Keratinocyte (primary cell): ENCODE measurements around the gene HTT-AS. TPM values are rescaled to one million over a fixed set of nuclear protein-coding genes. Genes with fewer than 3 reads are reported as not detected.

Experiments used
- DNase-seq: peaks from one replicate; pipeline ENCODE4 v3.0.0-alpha.2; 2011; ENCODE audit warnings: low read depth, missing footprints, low spot score
- FAIRE-seq: peaks from 2 replicates; lab custom pipeline; 2011; peaks lifted over from hg19 to GRCh38; lab: Jason Lieb, UNC
- H2AFZ ChIP-seq: 2 replicates; pipeline ENCODE4 v1.6.0; 2012; ENCODE audit warnings: low read length, control low read depth, inconsistent platforms; ENCODE audit not compliant: control insufficient read depth
- H3K27ac ChIP-seq: 2 replicates; pipeline ENCODE4 v1.5.1; 2011; ENCODE audit warnings: low read length; ENCODE audit not compliant: control insufficient read depth, insufficient read depth
- H3K27me3 ChIP-seq: 3 replicates; pipeline ENCODE4 v1.6.0; 2011; ENCODE audit warnings: low read length; ENCODE audit not compliant: control insufficient read depth, insufficient read depth; ENCODE audit errors: extremely low read depth
- H3K36me3 ChIP-seq, 2 experiments: 2 replicates in 1 of 2; 3 replicates in 1 of 2; pipeline ENCODE4 v1.5.1; 2011; ENCODE audit warnings: low read length in 2 of 2, mild to moderate bottlenecking in 1 of 2; ENCODE audit not compliant: control insufficient read depth in 2 of 2, insufficient read depth in 2 of 2; ENCODE audit errors: extremely low read depth in 1 of 2
- H3K4me1 ChIP-seq: 3 replicates; pipeline ENCODE4 v1.5.1; 2011; ENCODE audit warnings: low read length; ENCODE audit not compliant: control insufficient read depth, insufficient read depth; ENCODE audit errors: extremely low read depth
- H3K4me2 ChIP-seq: 3 replicates; pipeline ENCODE4 v1.6.0; 2011; ENCODE audit warnings: low read depth, low read length; ENCODE audit not compliant: control insufficient read depth, insufficient read depth; ENCODE audit errors: extremely low read depth
- H3K4me3 ChIP-seq, 3 experiments: fragments of 200-600 bp in 1 of 3; sonication (generic) in 1 of 3; 2 replicates in 2 of 3; 3 replicates in 1 of 3; pipeline ENCODE4 v1.5.1; 2011 to 2016; ENCODE audit warnings: low read length in 3 of 3, mild to moderate bottlenecking in 3 of 3, control low read depth in 2 of 3, inconsistent platforms in 1 of 3, low read depth in 1 of 3, mixed read lengths in 1 of 3, mixed run types in 1 of 3, moderate library complexity in 1 of 3; ENCODE audit not compliant: control insufficient read depth in 2 of 3, insufficient read depth in 2 of 3; ENCODE audit errors: extremely low read depth in 1 of 3
- H3K79me2 ChIP-seq: 2 replicates; pipeline ENCODE4 v1.6.0; 2012; ENCODE audit warnings: low read length; ENCODE audit not compliant: control insufficient read depth, insufficient read depth
- H3K9ac ChIP-seq: 3 replicates; pipeline ENCODE4 v1.6.0; 2011; ENCODE audit warnings: low read length; ENCODE audit not compliant: control insufficient read depth, insufficient read depth; ENCODE audit errors: extremely low read depth
- H3K9me1 ChIP-seq: 3 replicates; pipeline ENCODE4 v1.6.0; 2011; ENCODE audit warnings: low read length; ENCODE audit not compliant: control insufficient read depth, insufficient read depth; ENCODE audit errors: extremely low read depth
- H3K9me3 ChIP-seq: 2 replicates; pipeline ENCODE4 v1.5.1; 2012; ENCODE audit warnings: low read depth, low read length; ENCODE audit not compliant: control insufficient read depth
- H4K20me1 ChIP-seq: 3 replicates; pipeline ENCODE4 v1.6.0; 2011; ENCODE audit warnings: low read length; ENCODE audit not compliant: control insufficient read depth, insufficient read depth; ENCODE audit errors: extremely low read depth
- EZH2 ChIP-seq: IDR thresholded peaks from one replicate; pipeline ENCODE4 v1.6.1; 2012; ENCODE audit warnings: inconsistent platforms, mild to moderate bottlenecking, low read length, moderate library complexity
- dilution Hi-C: fragments of 300-500 bp; cut with MboI; formaldehyde crosslinking; loops from one replicate; pipeline ENCODE4 v1.7.0; 2020; ENCODE audit warnings: low sequenced_read_pairs; ENCODE audit not compliant: extremely low pct_ligation_motif_present
- polyA plus RNA-seq, 5 experiments: library from polyadenylated mRNA; depleted of rRNA in 3 of 5; stranded (reverse) in 3 of 5; stranded (forward) in 1 of 5; unstranded in 1 of 5; fragments of >200 nt; gene quantifications; 1 replicate in 1 of 5; 2 replicates in 3 of 5; 3 replicates in 1 of 5; pipeline versions ENCODE4 v1.2.1 to v1.2.3, GENCODE V29; 2011 to 2012; ENCODE audit warnings: missing spikeins in 2 of 5, low read depth in 1 of 5, low replicate concordance in 1 of 5
- TF ChIP-seq, protein P1 (sequence below), 3 experiments: IDR thresholded peaks in 1 of 3; conservative IDR thresholded peaks in 1 of 3; optimal IDR thresholded peaks in 1 of 3; 2 replicates in 2 of 3; 3 replicates in 1 of 3; pipeline versions ENCODE3 to v1.5.1; 2011; ENCODE audit warnings: low read length in 3 of 3, mild to moderate bottlenecking in 3 of 3, moderate library complexity in 2 of 3, control low read depth in 1 of 3, inconsistent platforms in 1 of 3; ENCODE audit not compliant: insufficient read depth in 2 of 3; ENCODE audit errors: extremely low read depth in 1 of 3

HTT-AS gene
- polyA plus RNA-seq, 1 donor (not counting 4 experiments of a cell fraction or from before 2014, with no cell fraction given) = not detected

DNA sequence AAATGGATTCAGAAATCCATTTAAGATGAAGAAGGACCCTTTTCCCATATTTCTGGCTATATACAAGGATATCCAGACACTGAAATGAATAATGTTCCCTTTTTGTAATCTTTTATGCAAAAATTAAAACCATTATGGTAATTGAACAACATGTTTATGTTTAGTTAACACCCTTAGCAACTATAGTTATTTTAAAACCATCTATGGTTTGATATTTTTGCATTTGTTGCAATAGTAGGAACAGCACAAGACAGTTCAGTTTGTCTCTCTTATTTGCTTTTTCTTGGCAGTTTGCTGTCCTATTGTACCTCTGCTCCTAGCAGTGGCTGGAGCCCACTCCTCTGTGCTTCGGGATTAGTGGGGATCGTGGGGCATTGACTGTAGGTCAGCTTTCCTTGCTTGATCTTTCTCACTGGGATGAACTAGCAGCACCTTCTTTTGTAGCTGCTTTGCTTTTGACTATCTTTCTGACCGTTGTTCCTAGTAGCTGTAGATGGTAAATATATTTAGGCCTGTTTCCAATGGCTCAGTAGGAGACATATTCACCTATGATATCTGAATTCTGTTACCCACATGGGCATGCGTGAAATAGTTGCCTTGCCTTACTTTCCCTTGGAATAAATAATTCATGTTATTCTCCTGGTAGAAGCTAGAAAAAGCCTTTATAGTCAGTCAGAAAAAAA is 12.9 kb upstream of the HTT-AS start:
- Histone ChIP-seq H3K4me2 (no peak overlapping the region), H3K9me1 (no peaks in the 10 kb centered on the region), H2AFZ (no peak overlapping the region), H3K27ac (no peak overlapping the region), H3K79me2 (peaks cover 27% of the 10 kb centered on the region), H3K36me3 (peaks cover 3% of the 10 kb centered on the region in 2 experiments), H3K27me3 (no peaks in the 10 kb centered on the region), H3K4me1 (peaks cover 4% of the 10 kb centered on the region), H3K4me3 (no peak overlapping the region), H4K20me1 (no peaks in the 10 kb centered on the region), H3K9me3 (no peaks in the 10 kb centered on the region), H3K9ac (no peak overlapping the region)
- DNase-seq = no peak
- TF ChIP-seq EZH2 = no peak
- TF ChIP-seq, protein P1, sequence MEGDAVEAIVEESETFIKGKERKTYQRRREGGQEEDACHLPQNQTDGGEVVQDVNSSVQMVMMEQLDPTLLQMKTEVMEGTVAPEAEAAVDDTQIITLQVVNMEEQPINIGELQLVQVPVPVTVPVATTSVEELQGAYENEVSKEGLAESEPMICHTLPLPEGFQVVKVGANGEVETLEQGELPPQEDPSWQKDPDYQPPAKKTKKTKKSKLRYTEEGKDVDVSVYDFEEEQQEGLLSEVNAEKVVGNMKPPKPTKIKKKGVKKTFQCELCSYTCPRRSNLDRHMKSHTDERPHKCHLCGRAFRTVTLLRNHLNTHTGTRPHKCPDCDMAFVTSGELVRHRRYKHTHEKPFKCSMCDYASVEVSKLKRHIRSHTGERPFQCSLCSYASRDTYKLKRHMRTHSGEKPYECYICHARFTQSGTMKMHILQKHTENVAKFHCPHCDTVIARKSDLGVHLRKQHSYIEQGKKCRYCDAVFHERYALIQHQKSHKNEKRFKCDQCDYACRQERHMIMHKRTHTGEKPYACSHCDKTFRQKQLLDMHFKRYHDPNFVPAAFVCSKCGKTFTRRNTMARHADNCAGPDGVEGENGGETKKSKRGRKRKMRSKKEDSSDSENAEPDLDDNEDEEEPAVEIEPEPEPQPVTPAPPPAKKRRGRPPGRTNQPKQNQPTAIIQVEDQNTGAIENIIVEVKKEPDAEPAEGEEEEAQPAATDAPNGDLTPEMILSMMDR (optimal IDR thresholded peaks at IDR 0.05 in 1 of 3, IDR thresholded peaks at IDR 0.05 in 1 of 3, conservative IDR thresholded peaks at IDR 0.05 in 1 of 3; ENCODE audit: extremely low read depth in 1 of 3, insufficient read depth in 2 of 3, low read length in 3 of 3) = no peak
- dilution Hi-C loops = no loop called here
- FAIRE-seq = no peak

DNA sequence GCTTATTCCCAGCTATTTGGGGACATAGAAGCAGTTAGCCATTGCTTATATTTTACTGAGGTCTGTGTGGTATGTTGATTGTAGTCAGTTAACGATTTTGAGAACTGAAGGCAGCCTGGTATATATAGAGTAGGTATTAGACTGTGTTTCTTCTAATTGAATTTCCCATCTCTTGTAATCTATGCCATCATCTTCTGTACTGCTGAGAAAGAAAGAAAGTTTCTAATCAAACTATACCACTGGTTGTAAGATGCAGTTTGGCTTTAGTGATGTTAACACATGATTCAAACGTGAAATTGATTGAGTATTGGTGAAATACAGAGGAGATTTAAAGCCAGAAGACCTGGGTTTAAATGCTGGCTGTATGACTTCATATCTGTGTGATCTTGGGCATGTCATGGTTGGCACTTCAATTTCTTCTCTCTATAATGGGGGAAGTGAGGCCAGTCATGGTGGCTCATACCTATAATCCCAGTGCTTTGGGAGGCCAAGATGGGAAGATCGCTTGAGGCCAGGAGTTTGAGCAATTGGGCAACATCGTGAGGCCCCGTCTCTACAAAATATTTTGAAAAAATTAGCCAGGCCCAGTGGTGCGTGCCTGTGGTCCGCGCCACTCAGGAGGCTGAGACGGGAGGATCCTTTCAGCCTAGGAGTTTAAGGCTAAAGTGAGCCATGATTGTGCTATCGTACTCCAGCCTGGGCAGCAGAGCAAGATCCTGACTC is 11.8 kb upstream of the HTT-AS start:
- Histone ChIP-seq H3K79me2 (peaks cover 36% of the 10 kb centered on the region), H4K20me1 (no peaks in the 10 kb centered on the region)
- FAIRE-seq = no peak

More for the DNA sequence above, 11.8 kb upstream of the HTT-AS start:
- H3K4me3 ChIP-seq = no peak overlapping the region
- no peak overlapping the region for H2AFZ ChIP-seq
- H3K27ac ChIP-seq = no peak overlapping the region
- peaks cover 3% of the 10 kb centered on the region in 2 experiments for H3K36me3 ChIP-seq
- dilution Hi-C loops = no loop called here
- no peaks in the 10 kb centered on the region for H3K9me1 ChIP-seq
- no peaks in the 10 kb centered on the region for H3K9me3 ChIP-seq
- H3K9ac ChIP-seq = no peak overlapping the region
- H3K4me1 ChIP-seq = peaks cover 4% of the 10 kb centered on the region
- no peak for DNase-seq
- H3K27me3 ChIP-seq = no peaks in the 10 kb centered on the region
- no peak overlapping the region for H3K4me2 ChIP-seq
- TF ChIP-seq, protein P1 (optimal IDR thresholded peaks at IDR 0.05 in 1 of 3, IDR thresholded peaks at IDR 0.05 in 1 of 3, conservative IDR thresholded peaks at IDR 0.05 in 1 of 3; ENCODE audit: extremely low read depth in 1 of 3, insufficient read depth in 2 of 3, low read length in 3 of 3) = no peak
- TF ChIP-seq EZH2 = no peak
